Fibroblast of lung (primary cell): Measurements from ENCODE around the gene CHRNA5.

ENCODE experiments used
- CTCF ChIP-seq, 2 donors: IDR thresholded peaks in 1 of 2; conservative IDR thresholded peaks in 1 of 2; 1 replicate in 1 of 2; 2 replicates in 1 of 2; pipeline ENCODE4 v1.5.1; 2011 to 2012; ENCODE audit warnings: low read length in 2 of 2, control low read depth in 1 of 2, inconsistent platforms in 1 of 2, low read depth in 1 of 2, mild to moderate bottlenecking in 1 of 2
- EZH2 ChIP-seq: IDR thresholded peaks from 2 replicates; pipeline ENCODE4 v1.5.1; 2012; ENCODE audit warnings: low read length, control low read depth, mild to moderate bottlenecking; ENCODE audit errors: missing control alignments

- TF ChIP-seq CTCF (conservative IDR thresholded peaks at IDR 0.05 in 1 of 2, IDR thresholded peaks at IDR 0.05 in 1 of 2; ENCODE audit: low read depth in 1 of 2, low read length in 2 of 2): no peak
- no peak for TF ChIP-seq EZH2
Observed at GRCh38 chr15:78542647-78543046, 22.7 kb upstream of the CHRNA5 start.
